ENCODE results near the gene PCBP2.

PCBP2 gene

DNA sequence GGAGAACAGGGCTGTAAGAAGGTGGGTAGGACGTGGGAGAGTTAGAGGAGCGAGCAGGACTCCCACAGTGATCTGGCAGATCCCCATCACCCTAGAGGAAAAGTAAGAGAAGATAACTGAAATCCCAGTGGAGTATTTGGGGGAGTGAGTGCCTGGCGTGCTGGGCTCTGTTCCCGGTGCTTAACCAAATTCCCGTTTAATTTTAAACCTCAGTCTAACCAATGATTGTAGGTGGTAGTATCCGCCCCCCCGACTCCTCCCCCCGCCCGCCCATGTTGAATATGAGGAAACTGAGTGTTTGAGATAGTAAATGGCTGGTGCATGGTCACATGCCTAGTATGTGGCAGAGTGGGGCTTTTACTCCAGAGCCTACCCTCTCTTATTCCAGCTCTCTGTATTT, 50.4 kb downstream of the PCBP2 start:
- no peak for ATAC-seq
- TF ChIP-seq ZFP30 (CRISPR knock-in tag; IDR thresholded peaks at IDR 0.05), result no peak
- TF ChIP-seq, protein P1, sequence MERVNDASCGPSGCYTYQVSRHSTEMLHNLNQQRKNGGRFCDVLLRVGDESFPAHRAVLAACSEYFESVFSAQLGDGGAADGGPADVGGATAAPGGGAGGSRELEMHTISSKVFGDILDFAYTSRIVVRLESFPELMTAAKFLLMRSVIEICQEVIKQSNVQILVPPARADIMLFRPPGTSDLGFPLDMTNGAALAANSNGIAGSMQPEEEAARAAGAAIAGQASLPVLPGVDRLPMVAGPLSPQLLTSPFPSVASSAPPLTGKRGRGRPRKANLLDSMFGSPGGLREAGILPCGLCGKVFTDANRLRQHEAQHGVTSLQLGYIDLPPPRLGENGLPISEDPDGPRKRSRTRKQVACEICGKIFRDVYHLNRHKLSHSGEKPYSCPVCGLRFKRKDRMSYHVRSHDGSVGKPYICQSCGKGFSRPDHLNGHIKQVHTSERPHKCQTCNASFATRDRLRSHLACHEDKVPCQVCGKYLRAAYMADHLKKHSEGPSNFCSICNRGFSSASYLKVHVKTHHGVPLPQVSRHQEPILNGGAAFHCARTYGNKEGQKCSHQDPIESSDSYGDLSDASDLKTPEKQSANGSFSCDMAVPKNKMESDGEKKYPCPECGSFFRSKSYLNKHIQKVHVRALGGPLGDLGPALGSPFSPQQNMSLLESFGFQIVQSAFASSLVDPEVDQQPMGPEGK (CRISPR knock-in tag; IDR thresholded peaks at IDR 0.05; ENCODE audit: borderline replicate concordance), result no peak
- TF ChIP-seq PPARA (CRISPR knock-in tag; IDR thresholded peaks at IDR 0.05; ENCODE audit: borderline replicate concordance), result no peak
- TF ChIP-seq TCF4 (CRISPR knock-in tag; IDR thresholded peaks at IDR 0.05; ENCODE audit: borderline replicate concordance), result no peak
- TF ChIP-seq, protein P2, sequence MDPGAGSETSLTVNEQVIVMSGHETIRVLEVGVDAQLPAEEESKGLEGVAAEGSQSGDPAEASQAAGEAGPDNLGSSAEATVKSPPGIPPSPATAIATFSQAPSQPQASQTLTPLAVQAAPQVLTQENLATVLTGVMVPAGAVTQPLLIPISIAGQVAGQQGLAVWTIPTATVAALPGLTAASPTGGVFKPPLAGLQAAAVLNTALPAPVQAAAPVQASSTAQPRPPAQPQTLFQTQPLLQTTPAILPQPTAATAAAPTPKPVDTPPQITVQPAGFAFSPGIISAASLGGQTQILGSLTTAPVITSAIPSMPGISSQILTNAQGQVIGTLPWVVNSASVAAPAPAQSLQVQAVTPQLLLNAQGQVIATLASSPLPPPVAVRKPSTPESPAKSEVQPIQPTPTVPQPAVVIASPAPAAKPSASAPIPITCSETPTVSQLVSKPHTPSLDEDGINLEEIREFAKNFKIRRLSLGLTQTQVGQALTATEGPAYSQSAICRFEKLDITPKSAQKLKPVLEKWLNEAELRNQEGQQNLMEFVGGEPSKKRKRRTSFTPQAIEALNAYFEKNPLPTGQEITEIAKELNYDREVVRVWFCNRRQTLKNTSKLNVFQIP (CRISPR knock-in tag; IDR thresholded peaks at IDR 0.05; ENCODE audit: borderline replicate concordance, low read depth), result no peak
- TF ChIP-seq BACH2 (CRISPR knock-in tag; IDR thresholded peaks at IDR 0.05; ENCODE audit: borderline replicate concordance), result no peak
- no peak for TF ChIP-seq ZNF70 (CRISPR knock-in tag; IDR thresholded peaks at IDR 0.05)
- no peak for TF ChIP-seq ZFP3 (CRISPR knock-in tag; IDR thresholded peaks at IDR 0.05)
- no peak for TF ChIP-seq ZC3H10 (CRISPR knock-in tag; IDR thresholded peaks at IDR 0.05)
- TF ChIP-seq ZNF565 (CRISPR knock-in tag; conservative IDR thresholded peaks at IDR 0.05; ENCODE audit: low read depth), result no peak
- no peak for TF ChIP-seq ISL1 (CRISPR knock-in tag; IDR thresholded peaks at IDR 0.05)
- no peak for TF ChIP-seq ZNF8 (CRISPR knock-in tag; IDR thresholded peaks at IDR 0.05)
- TF ChIP-seq ESRRG (CRISPR knock-in tag; IDR thresholded peaks at IDR 0.05), result no peak
- no peak for TF ChIP-seq ARNTL (CRISPR knock-in tag; IDR thresholded peaks at IDR 0.05; ENCODE audit: borderline replicate concordance, low read depth)
- no peak for TF ChIP-seq GLIS3 (CRISPR knock-in tag; IDR thresholded peaks at IDR 0.05)
- TF ChIP-seq SNAI2 (CRISPR knock-in tag; IDR thresholded peaks at IDR 0.05), result no peak
- TF ChIP-seq CSDC2 (CRISPR knock-in tag; IDR thresholded peaks at IDR 0.05), result no peak
- TF ChIP-seq, protein P3, sequence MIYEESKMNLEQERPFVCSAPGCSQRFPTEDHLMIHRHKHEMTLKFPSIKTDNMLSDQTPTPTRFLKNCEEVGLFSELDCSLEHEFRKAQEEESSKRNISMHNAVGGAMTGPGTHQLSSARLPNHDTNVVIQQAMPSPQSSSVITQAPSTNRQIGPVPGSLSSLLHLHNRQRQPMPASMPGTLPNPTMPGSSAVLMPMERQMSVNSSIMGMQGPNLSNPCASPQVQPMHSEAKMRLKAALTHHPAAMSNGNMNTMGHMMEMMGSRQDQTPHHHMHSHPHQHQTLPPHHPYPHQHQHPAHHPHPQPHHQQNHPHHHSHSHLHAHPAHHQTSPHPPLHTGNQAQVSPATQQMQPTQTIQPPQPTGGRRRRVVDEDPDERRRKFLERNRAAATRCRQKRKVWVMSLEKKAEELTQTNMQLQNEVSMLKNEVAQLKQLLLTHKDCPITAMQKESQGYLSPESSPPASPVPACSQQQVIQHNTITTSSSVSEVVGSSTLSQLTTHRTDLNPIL (CRISPR knock-in tag; IDR thresholded peaks at IDR 0.05; ENCODE audit: low read depth), result no peak
- TF ChIP-seq, protein P4, sequence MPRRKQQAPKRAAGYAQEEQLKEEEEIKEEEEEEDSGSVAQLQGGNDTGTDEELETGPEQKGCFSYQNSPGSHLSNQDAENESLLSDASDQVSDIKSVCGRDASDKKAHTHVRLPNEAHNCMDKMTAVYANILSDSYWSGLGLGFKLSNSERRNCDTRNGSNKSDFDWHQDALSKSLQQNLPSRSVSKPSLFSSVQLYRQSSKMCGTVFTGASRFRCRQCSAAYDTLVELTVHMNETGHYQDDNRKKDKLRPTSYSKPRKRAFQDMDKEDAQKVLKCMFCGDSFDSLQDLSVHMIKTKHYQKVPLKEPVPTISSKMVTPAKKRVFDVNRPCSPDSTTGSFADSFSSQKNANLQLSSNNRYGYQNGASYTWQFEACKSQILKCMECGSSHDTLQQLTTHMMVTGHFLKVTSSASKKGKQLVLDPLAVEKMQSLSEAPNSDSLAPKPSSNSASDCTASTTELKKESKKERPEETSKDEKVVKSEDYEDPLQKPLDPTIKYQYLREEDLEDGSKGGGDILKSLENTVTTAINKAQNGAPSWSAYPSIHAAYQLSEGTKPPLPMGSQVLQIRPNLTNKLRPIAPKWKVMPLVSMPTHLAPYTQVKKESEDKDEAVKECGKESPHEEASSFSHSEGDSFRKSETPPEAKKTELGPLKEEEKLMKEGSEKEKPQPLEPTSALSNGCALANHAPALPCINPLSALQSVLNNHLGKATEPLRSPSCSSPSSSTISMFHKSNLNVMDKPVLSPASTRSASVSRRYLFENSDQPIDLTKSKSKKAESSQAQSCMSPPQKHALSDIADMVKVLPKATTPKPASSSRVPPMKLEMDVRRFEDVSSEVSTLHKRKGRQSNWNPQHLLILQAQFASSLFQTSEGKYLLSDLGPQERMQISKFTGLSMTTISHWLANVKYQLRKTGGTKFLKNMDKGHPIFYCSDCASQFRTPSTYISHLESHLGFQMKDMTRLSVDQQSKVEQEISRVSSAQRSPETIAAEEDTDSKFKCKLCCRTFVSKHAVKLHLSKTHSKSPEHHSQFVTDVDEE (CRISPR knock-in tag; IDR thresholded peaks at IDR 0.05), result no peak

DNA sequence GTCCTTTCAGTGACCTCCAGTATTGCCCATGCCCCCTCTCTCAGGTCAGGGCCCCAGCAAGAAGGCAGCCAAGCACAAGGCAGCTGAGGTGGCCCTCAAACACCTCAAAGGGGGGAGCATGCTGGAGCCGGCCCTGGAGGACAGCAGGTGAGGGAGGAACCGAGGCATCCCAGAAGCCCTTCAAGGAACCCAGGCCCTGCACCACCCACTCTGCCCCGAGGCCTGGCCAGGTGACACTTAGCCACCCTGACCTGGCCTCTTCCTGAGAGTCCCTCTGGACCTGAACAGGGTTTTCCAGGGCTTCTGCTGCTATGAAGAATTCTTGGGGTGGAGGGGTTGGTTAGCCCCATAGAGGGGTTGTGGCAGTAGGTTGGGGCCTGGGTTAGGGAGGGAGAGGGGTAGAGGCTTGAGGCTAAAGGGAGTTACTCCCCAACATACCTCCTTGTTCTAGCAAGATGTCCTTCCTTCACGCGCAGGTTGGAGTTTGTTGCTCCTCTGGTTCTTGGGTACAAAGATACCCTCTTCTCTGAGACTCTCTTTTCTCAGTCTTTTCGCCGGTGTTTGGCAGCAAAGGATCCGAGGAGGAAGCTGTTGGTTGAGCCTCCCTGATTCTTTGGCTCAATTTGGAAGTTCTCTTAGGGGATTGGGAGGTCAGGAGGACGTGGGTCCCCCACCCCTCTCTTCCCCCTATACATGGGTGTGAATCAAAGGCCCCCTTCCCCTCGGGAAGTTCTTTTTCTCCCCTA, 51.3 kb downstream of the PCBP2 start:
- TF ChIP-seq TCF4 (CRISPR knock-in tag; IDR thresholded peaks at IDR 0.05; ENCODE audit: borderline replicate concordance) (no peak), ARNTL (CRISPR knock-in tag; IDR thresholded peaks at IDR 0.05; ENCODE audit: borderline replicate concordance, low read depth) (no peak), CSDC2 (CRISPR knock-in tag; IDR thresholded peaks at IDR 0.05) (no peak), ESRRG (CRISPR knock-in tag; IDR thresholded peaks at IDR 0.05) (no peak), SNAI2 (CRISPR knock-in tag; IDR thresholded peaks at IDR 0.05) (no peak), ZNF70 (CRISPR knock-in tag; IDR thresholded peaks at IDR 0.05) (no peak)
- TF ChIP-seq, protein P1 (CRISPR knock-in tag; IDR thresholded peaks at IDR 0.05; ENCODE audit: borderline replicate concordance), result no peak
- no peak for ATAC-seq
